ENCODE data around the gene SPAG6.

Gene SPAG6

DNA sequence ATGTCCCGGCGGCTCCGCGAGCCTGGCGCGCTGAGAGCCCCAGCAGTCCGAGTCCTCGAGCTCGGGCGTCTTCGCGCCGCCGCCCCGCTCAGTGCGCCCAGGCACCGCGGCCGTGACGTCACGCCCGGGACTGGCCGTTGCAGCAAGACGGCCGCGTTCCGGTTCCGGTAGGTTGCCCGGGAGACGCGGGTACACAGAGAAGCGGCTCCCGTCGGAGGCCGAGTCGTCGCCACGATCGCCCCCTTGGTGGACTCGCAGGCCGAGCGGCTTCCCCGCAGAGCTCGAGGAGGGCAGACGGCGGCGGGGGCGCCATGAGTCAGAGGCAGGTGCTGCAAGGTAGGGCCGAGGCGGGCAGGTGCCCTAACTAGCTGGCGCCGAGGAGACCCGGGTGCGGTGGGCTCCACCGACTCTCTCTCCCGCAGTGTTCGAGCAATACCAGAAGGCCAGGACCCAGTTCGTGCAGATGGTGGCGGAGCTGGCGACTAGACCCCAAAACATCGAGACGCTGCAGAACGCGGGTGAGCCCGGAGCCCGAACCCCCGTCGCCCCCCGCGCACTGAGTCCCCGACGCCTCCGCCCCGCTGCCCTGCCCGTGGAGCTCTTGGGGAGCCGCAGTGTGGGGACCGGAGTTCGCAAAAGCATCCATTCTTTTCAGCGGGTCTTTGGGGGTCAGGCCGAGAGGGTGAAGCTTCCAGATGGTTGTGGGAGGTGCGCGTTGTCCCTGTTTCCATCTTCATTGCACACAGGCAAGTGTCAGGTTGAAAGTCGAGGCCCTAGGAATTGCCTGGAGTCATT, at the start of gene SPAG6:
Gene SPAG6, plus strand, starts transcription at position 196 of the 795 bp plus-strand sequence. Its CDS starts 116 bp downstream, at position 312.
- Histone ChIP-seq H3K36me3 (ENCODE audit: control insufficient read depth, insufficient read depth, low read length) (no peaks in the 10 kb centered on the region), H3K27me3 (replicated peaks; ENCODE audit: control insufficient read depth, insufficient read depth, low read length) (no peaks in the 10 kb centered on the region; the same call in 1 of the 2 replicates), H3K4me3 (replicated peaks; ENCODE audit: low read depth, low read length) (no peak within 1 kb of the TSS)
- TF ChIP-seq, protein P1, sequence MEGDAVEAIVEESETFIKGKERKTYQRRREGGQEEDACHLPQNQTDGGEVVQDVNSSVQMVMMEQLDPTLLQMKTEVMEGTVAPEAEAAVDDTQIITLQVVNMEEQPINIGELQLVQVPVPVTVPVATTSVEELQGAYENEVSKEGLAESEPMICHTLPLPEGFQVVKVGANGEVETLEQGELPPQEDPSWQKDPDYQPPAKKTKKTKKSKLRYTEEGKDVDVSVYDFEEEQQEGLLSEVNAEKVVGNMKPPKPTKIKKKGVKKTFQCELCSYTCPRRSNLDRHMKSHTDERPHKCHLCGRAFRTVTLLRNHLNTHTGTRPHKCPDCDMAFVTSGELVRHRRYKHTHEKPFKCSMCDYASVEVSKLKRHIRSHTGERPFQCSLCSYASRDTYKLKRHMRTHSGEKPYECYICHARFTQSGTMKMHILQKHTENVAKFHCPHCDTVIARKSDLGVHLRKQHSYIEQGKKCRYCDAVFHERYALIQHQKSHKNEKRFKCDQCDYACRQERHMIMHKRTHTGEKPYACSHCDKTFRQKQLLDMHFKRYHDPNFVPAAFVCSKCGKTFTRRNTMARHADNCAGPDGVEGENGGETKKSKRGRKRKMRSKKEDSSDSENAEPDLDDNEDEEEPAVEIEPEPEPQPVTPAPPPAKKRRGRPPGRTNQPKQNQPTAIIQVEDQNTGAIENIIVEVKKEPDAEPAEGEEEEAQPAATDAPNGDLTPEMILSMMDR (IDR thresholded peaks at IDR 0.05; ENCODE audit: insufficient read depth, low read length, poor library complexity, severe bottlenecking): no peak
- no peak for DNase-seq (ENCODE audit: extremely low read depth, insufficient read length)

DNA sequence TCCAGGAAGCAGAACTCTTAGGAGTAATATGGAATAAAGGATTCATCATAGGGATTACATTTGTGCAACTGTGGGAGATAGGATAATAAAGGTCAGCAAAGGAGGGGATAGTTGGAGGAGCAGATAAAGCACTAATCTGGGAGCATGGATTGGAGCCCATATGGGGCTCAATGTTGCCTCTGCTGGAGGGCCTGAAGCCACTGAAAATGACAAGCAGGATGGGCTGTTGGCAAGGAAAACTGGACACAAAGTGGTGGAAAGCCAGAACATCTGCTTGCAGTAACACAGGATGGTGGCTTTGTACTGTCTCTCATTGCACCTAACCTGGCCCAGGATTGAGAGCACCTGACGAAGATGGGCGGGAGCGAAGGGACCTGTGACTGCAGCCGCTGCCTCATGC, 44.1 kb upstream of the SPAG6 start:
- Histone ChIP-seq H3K36me3 (ENCODE audit: control insufficient read depth, insufficient read depth, low read length) (no peaks in the 10 kb centered on the region), H3K27me3 (replicated peaks; ENCODE audit: control insufficient read depth, insufficient read depth, low read length) (no peaks in the 10 kb centered on the region), H3K4me3 (replicated peaks; ENCODE audit: low read depth, low read length) (no peak overlapping the region)
- TF ChIP-seq, protein P1 (IDR thresholded peaks at IDR 0.05; ENCODE audit: insufficient read depth, low read length, poor library complexity, severe bottlenecking): peak; percentile 6
- DNase-seq (ENCODE audit: extremely low read depth, insufficient read length): no peak

DNA sequence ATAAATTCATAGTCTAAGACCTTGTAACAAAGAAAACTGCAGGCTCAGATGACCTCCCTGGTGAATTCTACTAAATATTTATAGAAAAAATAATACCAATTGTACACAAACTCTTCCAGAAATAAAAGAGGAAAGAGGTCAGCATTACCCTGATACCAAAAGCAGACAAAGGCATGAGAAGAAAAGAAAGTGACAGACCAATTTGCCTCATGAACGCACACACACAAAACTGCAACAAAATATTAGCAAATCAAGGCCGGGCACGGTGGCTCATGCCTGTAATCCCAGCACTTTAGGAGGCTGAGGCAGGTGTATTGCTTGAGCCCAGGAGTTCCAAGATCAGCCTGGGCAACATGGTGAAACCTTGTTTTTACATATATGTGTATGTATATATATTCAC, 41.8 kb upstream of the SPAG6 start:
- no peaks in the 10 kb centered on the region for H3K36me3 ChIP-seq (ENCODE audit: control insufficient read depth, insufficient read depth, low read length)
- no peak overlapping the region for H3K4me3 ChIP-seq (replicated peaks; ENCODE audit: low read depth, low read length)
- no peak for DNase-seq (ENCODE audit: extremely low read depth, insufficient read length)
- no peaks in the 10 kb centered on the region for H3K27me3 ChIP-seq (replicated peaks; ENCODE audit: control insufficient read depth, insufficient read depth, low read length)
- TF ChIP-seq, protein P1 (IDR thresholded peaks at IDR 0.05; ENCODE audit: insufficient read depth, low read length, poor library complexity, severe bottlenecking): no peak

DNA sequence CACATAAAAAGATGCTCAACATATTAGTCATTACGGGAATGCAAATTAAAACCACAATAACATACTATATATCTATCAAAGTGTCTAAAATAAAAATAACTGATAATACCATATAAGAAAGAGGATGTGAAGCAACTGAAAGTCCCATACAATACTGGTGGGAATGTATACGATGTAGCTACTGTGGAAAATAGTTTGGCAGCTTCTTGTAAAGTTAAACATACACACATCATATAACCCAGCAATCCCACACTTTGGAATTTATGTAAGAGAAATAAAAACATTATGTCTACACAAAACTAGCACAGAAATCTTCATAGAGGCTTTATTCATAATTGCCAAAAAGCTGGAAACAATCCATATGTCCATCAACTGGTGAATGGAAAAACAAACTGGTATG, 39.6 kb upstream of the SPAG6 start:
- H3K27me3 ChIP-seq (replicated peaks; ENCODE audit: control insufficient read depth, insufficient read depth, low read length): no peaks in the 10 kb centered on the region
- H3K36me3 ChIP-seq (ENCODE audit: control insufficient read depth, insufficient read depth, low read length): no peaks in the 10 kb centered on the region
- no peak for DNase-seq (ENCODE audit: extremely low read depth, insufficient read length)
- H3K4me3 ChIP-seq (replicated peaks; ENCODE audit: low read depth, low read length): no peak overlapping the region
- TF ChIP-seq, protein P1 (IDR thresholded peaks at IDR 0.05; ENCODE audit: insufficient read depth, low read length, poor library complexity, severe bottlenecking): no peak

DNA sequence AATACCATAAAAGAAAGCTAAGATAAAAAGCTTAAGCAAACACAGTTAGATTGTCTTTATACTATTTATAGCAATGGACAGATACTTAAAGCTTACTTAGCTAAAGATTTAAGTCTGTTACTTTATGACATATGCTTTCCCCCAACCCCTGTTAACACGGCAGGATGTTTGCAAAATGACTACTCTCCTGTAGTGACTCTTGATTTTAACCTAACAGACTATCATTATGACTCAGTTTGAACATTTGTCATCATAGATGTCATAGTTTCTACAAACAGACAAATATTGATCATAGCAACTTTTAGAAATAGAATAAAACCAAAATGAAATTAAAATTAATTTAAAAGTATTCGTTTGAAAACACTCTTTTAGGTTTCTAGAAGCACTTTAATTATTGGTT, 36.9 kb upstream of the SPAG6 start:
- Histone ChIP-seq H3K4me3 (replicated peaks; ENCODE audit: low read depth, low read length) (no peak overlapping the region), H3K36me3 (ENCODE audit: control insufficient read depth, insufficient read depth, low read length) (no peaks in the 10 kb centered on the region), H3K27me3 (replicated peaks; ENCODE audit: control insufficient read depth, insufficient read depth, low read length) (no peaks in the 10 kb centered on the region)
- TF ChIP-seq, protein P1 (IDR thresholded peaks at IDR 0.05; ENCODE audit: insufficient read depth, low read length, poor library complexity, severe bottlenecking): no peak
- DNase-seq (ENCODE audit: extremely low read depth, insufficient read length): peak; percentile 58

All from GM06990 (cell line).